ENCODE data around the gene PELO. TPM values are rescaled to one million over a fixed set of nuclear protein-coding genes. Genes with fewer than 3 reads are reported as not detected.

Gene PELO
- total and polyA plus RNA-seq, 9 of the 15 experiments (the other 6 are each of a cell fraction or from before 2014, with no cell fraction given) = 5.8 to 14.6 (median 9.6) TPM

GRCh38 chr5:52799358-52799982 is 11.8 kb downstream of the PELO start:
- TSS peak; percentile 92 for BruUV-seq (replicated peaks)
- H3K36me3 ChIP-seq (ENCODE audit: control insufficient read depth, insufficient read depth, low read length) = peaks cover 27% of the 10 kb centered on the region
- intact Hi-C loops (cut with micrococcal nuclease) = no loop called here
- FAIRE-seq (peak; percentile 74), ATAC-seq (peak; percentile 25), DNase-seq (ENCODE audit: extremely low read depth in 1 of 4, low spot score in 3 of 4) (peak in 3 of 4 experiments; percentile 12 to 48 (median 27))
- H3K27ac ChIP-seq (ENCODE audit: extremely low read depth, low read depth, low read length) = peak overlapping the region; percentile 95; the same call in 2 of the 3 replicates
- peak overlapping the region; percentile 90 to 94 for H3K9ac ChIP-seq (ENCODE audit: insufficient read depth in 1 of 2, low read depth in 2 of 2, low read length in 2 of 2)
- no peaks in the 10 kb centered on the region for H3K9me3 ChIP-seq (replicated peaks; ENCODE audit: control insufficient read depth, insufficient read depth, low read depth, low read length)
- ChIA-PET CTCF (ENCODE audit: low intra/inter-chr PET ratio) (no interaction called here), POLR2A (interaction anchor here (1.0 to 1.6 kb wide), 6 partner anchors 9 to 1511 kb away, joined by 3 to 7 read pairs (median 4); partner anchors contain the start of genes ARL15, ITGA1 and PELO)
- H3K79me2 ChIP-seq (ENCODE audit: control insufficient read depth, insufficient read depth, low read length) = peaks cover 49% of the 10 kb centered on the region
- H4K20me1 ChIP-seq (replicated peaks; ENCODE audit: control insufficient read depth, insufficient read depth, low read length) = peaks cover 16% of the 10 kb centered on the region
- WGBS (ENCODE audit: insufficient coverage, low coverage, missing lambda C conversion rate) = 2% methylated on average over 19 of the region's 19 CpGs
- peak overlapping the region; percentile 97 for H2AFZ ChIP-seq (ENCODE audit: low read depth, low read length)
- H3K27me3 ChIP-seq (ENCODE audit: control insufficient read depth in 2 of 2, insufficient read depth in 2 of 2, low read length in 2 of 2) = no peaks in the 10 kb centered on the region
- in situ Hi-C loops (cut with MboI) = no loop called here
- peaks cover 4% of the 10 kb centered on the region for H3K9me1 ChIP-seq (ENCODE audit: control insufficient read depth, insufficient read depth, low read length)
- H3K4me3 ChIP-seq = peak overlapping the region; percentile 65
- peaks cover 0 to 10% of the 10 kb centered on the region in 2 experiments; a peak in 4 of 5 replicates for H3K4me1 ChIP-seq (replicated peaks in 1 of 2; ENCODE audit: control insufficient read depth in 2 of 2, insufficient read depth in 2 of 2, low read length in 2 of 2)
- peak overlapping the region; percentile 99 for H3K4me2 ChIP-seq (ENCODE audit: insufficient read depth, low read length)
- no peak for TF ChIP-seq EZH2 (IDR thresholded peaks at IDR 0.05; ENCODE audit: borderline replicate concordance, low read depth, low read length)
- TF ChIP-seq HDAC1 (IDR thresholded peaks at IDR 0.05) = peak in 1 of 2 experiments; percentile 22; a peak in 1 of 4 replicates
- TF ChIP-seq TCF3 (CRISPR knock-in tag; IDR thresholded peaks at IDR 0.05) = no peak
- no peak for TF ChIP-seq PKNOX1 (IDR thresholded peaks at IDR 0.05)
- TF ChIP-seq ZFP1 (CRISPR knock-in tag; IDR thresholded peaks at IDR 0.05) = no peak
- TF ChIP-seq RBM14 (IDR thresholded peaks at IDR 0.05; ENCODE audit: borderline replicate concordance, insufficient read depth, low read depth, low read length) = no peak
- no peak for TF ChIP-seq THRB (CRISPR knock-in tag; conservative IDR thresholded peaks at IDR 0.05)
- TF ChIP-seq RAD21 (CRISPR knock-in tag; conservative IDR thresholded peaks at IDR 0.05 in 1 of 2, IDR thresholded peaks at IDR 0.05 in 1 of 2) = no peak
- 0 out of 2 replicates have a peak, but pooled peaks have one; percentile 11 for TF ChIP-seq SMARCA4 (IDR thresholded peaks at IDR 0.05)
- 0 out of 2 replicates have a peak, but pooled peaks have one; percentile 5 for TF ChIP-seq TEAD4 (IDR thresholded peaks at IDR 0.05; ENCODE audit: low read length)
- TF ChIP-seq TEAD4 (CRISPR knock-in tag; IDR thresholded peaks at IDR 0.05; ENCODE audit: borderline replicate concordance) = no peak
- no peak for TF ChIP-seq ZNF217 (CRISPR knock-in tag; IDR thresholded peaks at IDR 0.05)
- TF ChIP-seq ZNF347 (CRISPR knock-in tag; IDR thresholded peaks at IDR 0.05; ENCODE audit: low read depth) = no peak
- no peak for TF ChIP-seq GTF2E2 (tag; IDR thresholded peaks at IDR 0.05)
- no peak for TF ChIP-seq SETDB1 (IDR thresholded peaks at IDR 0.05; ENCODE audit: low read length)
- no peak for TF ChIP-seq RNF2 (IDR thresholded peaks at IDR 0.05)
- no peak for TF ChIP-seq FOXA1 (IDR thresholded peaks at IDR 0.05; ENCODE audit: borderline replicate concordance)
- no peak for TF ChIP-seq SMARCB1 (IDR thresholded peaks at IDR 0.05; ENCODE audit: insufficient read length, low read depth)
- no peak for TF ChIP-seq HDAC6 (IDR thresholded peaks at IDR 0.05; ENCODE audit: low read depth, low read length)
- TF ChIP-seq ZNF239 (CRISPR knock-in tag; IDR thresholded peaks at IDR 0.05) = no peak
- TF ChIP-seq GABPB2 (CRISPR knock-in tag; conservative IDR thresholded peaks at IDR 0.05) = no peak
- TF ChIP-seq GATAD2A (IDR thresholded peaks at IDR 0.05) = no peak
- TF ChIP-seq ARNT (IDR thresholded peaks at IDR 0.05) = no peak
